CD4-positive, alpha-beta T cell treated with Interleukin-21 for 1 hour (primary cell): ENCODE data around the gene RAMACL.
"Not testable (repeated sequence)": the region's sequence is repeated elsewhere in the genome, so short reads cannot be mapped to it uniquely, and the experiment has no call there.

Source experiments
- DNase-seq: peaks from one replicate; pipeline ENCODE4 v3.0.0-alpha.2; 2020

The RAMACL gene

GRCh38 chr6:166586424-166587156, at the start of gene RAMACL:
TSS of gene RAMACL (minus strand) at chr6:166586678. CDS start at chr6:166586477, 201 bp downstream.
- peak; percentile 63 for DNase-seq

- no peak for DNase-seq
Observed at GRCh38 chr6:166635013-166635970, 48.8 kb upstream of the RAMACL start.

- DNase-seq = not testable (repeated sequence)
Observed at GRCh38 chr6:166634581-166634980, 48.1 kb upstream of the RAMACL start.

- no peak for DNase-seq
Observed at GRCh38 chr6:166633732-166634535, 47.5 kb upstream of the RAMACL start.

- DNase-seq = no peak
Observed at GRCh38 chr6:166632731-166633130, 46.3 kb upstream of the RAMACL start.

- no peak for DNase-seq
Observed at GRCh38 chr6:166630462-166630861, 44.0 kb upstream of the RAMACL start.

- no peak for DNase-seq
Observed at GRCh38 chr6:166629628-166630027, 43.1 kb upstream of the RAMACL start.

GRCh38 chr6:166627875-166628801, 41.7 kb upstream of the RAMACL start:
- peak; percentile 62 for DNase-seq

GRCh38 chr6:166627033-166627874, 40.8 kb upstream of the RAMACL start, which contains the start of gene RPS6KA2:
TSS of gene RPS6KA2 (minus strand) at chr6:166627251. CDS start at chr6:166627019, 232 bp downstream.
- DNase-seq = peak; percentile 100

- DNase-seq = peak; percentile 8
Observed at GRCh38 chr6:166626177-166627032, 39.9 kb upstream of the RAMACL start.

- DNase-seq = no peak
Observed at GRCh38 chr6:166625356-166625755, 38.9 kb upstream of the RAMACL start.

- DNase-seq = no peak
Observed at GRCh38 chr6:166624275-166624674, 37.8 kb upstream of the RAMACL start.

- DNase-seq = no peak
Observed at GRCh38 chr6:166623318-166623717, 36.8 kb upstream of the RAMACL start.

GRCh38 chr6:166621114-166621540, 34.6 kb upstream of the RAMACL start:
- DNase-seq = no peak

GRCh38 chr6:166620478-166621113, 34.1 kb upstream of the RAMACL start:
- no peak for DNase-seq

- DNase-seq = no peak
Observed at GRCh38 chr6:166619912-166620311, 33.4 kb upstream of the RAMACL start.

GRCh38 chr6:166618866-166619761, 32.6 kb upstream of the RAMACL start:
- no peak for DNase-seq

- DNase-seq = no peak
Observed at GRCh38 chr6:166618251-166618650, 31.8 kb upstream of the RAMACL start.
